GM18858 (cell line): ENCODE results near the gene PSMD1.
A peak's percentile ranks its signal among the peaks of the same experiment; 100 is the strongest.
"Not testable (repeated sequence)": the region's sequence is repeated elsewhere in the genome, so short reads cannot be mapped to it uniquely, and the experiment has no call there.

ENCODE experiments used
- ATAC-seq: cut with Tn5 transposase; IDR thresholded peaks from one replicate; pipeline ENCODE4 v1.9.1; 2021; ENCODE audit not compliant: unreplicated experiment

Gene PSMD1

DNA sequence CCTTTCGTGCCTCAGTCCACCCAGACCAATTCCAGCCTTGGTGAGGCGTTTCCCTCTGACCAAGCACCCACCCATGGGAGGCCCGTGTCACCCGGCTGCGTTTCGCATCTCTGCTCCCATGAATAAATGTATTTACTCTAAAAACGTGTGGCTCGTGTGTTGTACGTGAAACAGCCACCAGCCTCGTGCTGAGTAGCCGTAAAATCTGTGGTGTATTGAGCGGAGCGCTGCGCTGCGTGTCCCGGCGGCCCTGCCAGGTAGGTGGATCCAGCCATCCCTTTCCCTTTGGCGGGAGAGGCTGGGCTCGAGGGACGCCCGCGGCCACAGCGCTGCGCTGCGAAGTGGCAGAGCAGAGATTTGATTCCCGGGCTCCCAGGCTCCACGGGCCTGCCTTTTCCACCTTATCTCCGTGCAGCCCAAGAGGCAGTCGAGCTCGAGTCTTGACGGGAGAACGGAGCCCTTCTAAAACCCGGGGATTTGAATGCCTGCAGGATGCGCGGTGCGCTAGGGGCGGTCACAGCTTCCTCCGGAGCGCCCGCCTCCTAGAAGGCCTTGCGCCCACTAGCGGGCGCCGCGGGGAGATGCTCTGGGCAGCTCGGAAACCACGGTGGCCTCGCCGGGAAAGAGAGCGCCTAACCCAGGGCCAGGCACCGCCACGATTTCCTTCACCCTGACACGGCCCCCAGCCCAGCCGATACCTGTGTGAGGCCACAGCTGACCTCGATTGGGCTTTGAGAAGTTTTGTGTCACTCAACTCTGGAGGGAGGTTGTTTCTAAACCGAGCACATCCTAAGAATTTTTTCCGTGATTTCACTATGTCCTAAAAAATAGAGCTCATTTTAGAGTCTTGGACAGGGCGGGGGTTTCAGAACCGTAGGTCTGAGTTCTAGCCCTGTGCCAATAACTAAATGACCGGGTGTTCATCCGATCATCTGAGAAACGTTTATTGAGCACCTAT lies 3.9 kb upstream of the PSMD1 start:
- ATAC-seq = peak; percentile 57

DNA sequence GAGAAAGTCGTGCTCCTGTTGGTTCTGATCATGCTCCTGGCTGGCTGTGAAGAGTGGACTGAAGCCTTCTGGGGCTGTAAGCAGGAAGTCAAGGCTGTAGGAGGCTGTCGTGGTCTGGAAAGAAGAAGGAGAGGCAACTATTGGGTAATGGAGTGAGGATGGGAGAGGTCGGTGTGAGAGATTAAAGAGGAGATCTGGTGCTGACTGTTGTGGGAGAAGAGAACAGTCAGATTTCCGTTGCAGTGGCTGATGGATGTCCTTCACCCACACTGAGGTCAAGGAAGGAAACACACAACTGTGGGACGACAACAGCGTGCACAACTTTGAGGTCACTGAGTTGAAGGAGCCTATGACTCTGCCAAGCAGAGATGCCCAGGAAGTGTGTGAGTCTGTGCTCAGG lies 2.8 kb upstream of the PSMD1 start:
- no peak for ATAC-seq

DNA sequence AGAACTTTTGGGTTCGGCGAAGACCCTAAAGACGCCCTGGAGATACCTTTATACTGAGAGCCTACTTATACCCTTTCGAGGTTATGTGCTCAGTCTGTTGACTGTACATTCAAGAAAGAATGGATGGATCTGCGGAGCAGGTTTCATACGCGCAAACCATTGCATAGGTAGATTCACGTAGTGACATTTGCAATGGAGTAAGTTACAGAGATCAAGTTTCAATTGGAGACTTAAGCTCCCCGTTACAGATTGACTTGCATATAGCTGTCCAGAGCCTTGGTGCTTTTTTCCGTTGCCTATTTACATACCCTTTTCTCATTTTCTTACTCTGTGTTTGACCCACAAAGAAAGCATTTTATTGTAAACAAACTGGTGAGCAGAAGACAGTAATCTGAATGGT lies 923 bp downstream of the PSMD1 start:
- ATAC-seq = no peak

DNA sequence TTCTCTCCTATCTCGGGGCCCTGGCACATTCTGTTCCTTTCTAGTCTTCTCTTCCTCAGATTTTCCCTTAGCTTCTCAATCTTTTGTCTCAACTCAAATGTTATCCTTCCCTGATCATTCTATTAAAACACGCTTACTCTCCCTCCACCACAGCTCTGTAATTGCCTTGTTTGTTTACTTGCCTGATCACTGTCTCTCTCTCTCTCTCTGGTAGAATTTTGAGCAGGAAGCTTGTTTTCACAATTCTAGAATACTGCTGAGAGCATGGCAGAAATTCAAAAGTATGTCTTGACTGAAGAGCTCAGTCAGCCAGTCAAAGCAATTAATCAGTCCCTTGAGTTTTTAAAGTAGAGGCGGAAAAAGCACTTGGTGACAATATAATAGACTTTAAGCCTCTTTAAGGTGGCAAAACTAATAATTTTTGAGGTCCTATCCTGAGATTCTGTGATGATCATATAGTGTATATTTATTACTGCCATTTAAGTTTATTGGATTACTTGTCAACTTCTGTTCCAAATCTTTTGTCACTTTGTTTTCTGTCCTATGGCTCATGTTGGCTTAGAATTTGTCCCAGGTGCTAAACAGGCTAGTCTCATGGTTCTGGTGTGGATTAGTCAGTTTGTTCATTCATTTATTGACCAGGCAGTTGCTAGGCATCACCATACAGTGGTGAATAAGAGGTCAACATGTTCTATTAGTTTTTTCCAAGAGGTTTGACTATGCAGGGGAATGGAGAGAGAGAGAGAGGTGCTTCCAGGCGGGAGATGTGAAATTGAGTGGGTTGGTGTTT lies 2.3 kb downstream of the PSMD1 start:
- no peak for ATAC-seq

- no peak for ATAC-seq
These were observed 3.1 kb downstream of the PSMD1 start for GRCh38 chr2:231059756-231060155.

- ATAC-seq = no peak
These were observed 6.1 kb downstream of the PSMD1 start for GRCh38 chr2:231062776-231063175.

- ATAC-seq = no peak
These were observed 6.7 kb downstream of the PSMD1 start for GRCh38 chr2:231063347-231063746.

DNA sequence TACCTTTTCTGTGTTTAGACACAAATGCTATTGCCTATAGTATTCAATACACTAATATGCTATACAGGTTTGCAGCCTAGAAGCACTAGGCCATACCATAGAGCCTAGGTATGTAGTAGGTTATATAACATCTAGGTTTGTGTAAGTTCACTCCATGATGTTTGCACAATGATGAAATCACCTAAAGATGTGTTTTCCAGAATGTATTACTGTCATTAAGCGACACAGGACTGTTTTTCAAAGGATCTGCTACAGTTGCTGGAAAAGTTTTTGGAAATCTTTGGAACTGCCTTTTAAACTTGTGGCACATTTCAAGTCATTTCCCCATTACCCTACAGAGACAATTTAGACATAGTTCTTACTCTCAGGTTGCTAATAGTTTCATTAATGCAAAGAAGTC lies 9.3 kb downstream of the PSMD1 start:
- no peak for ATAC-seq

GRCh38 chr2:231067531-231067930 lies 10.9 kb downstream of the PSMD1 start:
- not testable (repeated sequence) for ATAC-seq

DNA sequence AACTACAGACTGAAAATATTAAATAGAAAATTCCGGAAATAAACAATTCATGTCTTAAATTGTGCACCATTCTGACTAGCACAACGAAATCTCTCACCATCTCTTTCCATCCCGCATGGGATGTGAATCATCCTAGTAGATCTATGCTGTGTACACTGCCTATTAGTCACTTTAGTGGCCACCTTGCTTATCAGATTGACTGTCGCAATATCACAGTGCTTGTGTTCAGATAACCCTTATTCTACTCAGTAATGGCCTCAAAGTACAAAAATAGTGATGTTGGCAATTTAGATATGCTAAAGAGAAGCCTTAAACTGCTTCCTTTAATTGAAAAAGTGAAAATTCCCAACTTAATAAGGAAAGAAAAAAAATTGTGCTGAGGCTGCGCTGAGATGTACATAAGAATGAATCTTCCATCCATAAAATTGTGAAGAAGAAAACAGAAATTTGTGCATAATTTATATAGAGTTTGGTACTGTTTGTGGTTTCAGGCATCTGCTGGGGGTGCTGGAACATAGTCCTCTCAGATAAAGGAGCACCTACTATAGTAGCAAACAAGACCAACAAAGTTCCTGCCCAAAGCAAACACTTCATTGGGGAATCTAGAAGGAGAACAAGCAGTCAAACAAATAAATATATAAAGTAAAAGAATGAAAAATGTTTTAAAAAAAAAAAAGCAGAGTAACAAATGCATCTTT lies 12.0 kb downstream of the PSMD1 start:
- no peak for ATAC-seq

- ATAC-seq = no peak
These were observed 12.8 kb downstream of the PSMD1 start for GRCh38 chr2:231069379-231070054.

GRCh38 chr2:231084565-231084964 lies 27.9 kb downstream of the PSMD1 start:
- ATAC-seq = no peak

GRCh38 chr2:231088754-231089153 lies 32.1 kb downstream of the PSMD1 start:
- no peak for ATAC-seq

- ATAC-seq = no peak
These were observed 37.3 kb downstream of the PSMD1 start for GRCh38 chr2:231093933-231094332.

GRCh38 chr2:231094736-231095346 lies 38.2 kb downstream of the PSMD1 start:
- no peak for ATAC-seq

DNA sequence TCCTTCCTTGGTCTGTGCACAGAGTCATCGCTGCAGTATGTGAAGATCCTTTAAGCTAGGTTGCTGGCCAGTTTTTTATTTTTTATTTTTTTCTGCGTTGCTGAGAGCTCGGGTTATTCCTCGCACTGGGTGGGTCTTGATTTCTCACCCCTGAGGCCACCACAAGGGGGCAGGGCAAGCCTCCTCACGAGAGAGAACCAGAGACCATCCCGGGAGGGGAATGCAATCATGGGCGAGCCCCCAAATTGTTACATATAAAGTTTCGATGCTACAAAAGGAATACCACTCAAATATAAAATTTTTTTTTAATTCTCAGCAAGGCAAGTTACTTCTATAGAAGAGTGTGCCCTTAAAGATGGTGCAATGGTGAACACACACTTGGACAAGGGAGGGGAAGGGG lies 43.3 kb downstream of the PSMD1 start:
- no peak for ATAC-seq

DNA sequence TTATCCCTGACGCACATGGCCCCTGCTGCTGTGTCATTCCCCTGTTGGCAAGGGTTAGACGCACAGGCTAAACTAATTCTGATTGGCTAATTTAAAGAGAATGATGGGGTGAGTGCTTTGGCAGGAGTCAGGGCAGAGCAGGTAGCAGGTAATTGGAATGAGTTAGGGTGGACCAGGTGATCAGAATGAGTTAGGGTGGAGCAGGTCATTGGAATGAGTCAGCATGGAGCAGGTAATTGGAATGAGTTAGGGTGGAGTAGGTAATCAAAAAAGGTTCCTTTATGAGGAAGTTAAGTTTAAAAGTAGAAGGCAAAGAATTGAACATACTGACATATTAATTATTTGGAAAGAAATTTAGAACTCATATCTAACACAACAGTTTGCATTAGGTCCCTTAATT lies 43.7 kb downstream of the PSMD1 start:
- ATAC-seq = not testable (repeated sequence)

DNA sequence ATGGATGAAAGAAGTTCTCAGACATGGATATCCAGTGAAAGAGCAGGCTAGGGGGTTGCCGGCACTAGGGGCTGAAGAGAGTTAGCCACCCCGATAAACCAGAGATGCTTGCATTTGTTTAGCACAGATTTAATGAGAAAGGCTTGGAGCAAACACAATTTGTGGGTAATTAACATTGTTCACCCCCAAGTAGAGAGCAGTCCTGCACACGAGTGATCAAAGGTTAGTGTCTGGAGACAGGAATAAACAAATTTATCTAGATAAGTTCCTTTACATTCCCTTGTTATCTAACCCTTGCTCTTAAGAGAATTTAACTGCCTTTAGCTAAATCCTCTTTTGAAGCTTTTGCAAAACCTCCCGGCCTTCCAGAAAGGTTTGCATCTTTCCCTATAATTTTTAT lies 44.3 kb downstream of the PSMD1 start:
- ATAC-seq = no peak

- ATAC-seq = no peak
These were observed 46.1 kb downstream of the PSMD1 start for GRCh38 chr2:231102772-231103171.

DNA sequence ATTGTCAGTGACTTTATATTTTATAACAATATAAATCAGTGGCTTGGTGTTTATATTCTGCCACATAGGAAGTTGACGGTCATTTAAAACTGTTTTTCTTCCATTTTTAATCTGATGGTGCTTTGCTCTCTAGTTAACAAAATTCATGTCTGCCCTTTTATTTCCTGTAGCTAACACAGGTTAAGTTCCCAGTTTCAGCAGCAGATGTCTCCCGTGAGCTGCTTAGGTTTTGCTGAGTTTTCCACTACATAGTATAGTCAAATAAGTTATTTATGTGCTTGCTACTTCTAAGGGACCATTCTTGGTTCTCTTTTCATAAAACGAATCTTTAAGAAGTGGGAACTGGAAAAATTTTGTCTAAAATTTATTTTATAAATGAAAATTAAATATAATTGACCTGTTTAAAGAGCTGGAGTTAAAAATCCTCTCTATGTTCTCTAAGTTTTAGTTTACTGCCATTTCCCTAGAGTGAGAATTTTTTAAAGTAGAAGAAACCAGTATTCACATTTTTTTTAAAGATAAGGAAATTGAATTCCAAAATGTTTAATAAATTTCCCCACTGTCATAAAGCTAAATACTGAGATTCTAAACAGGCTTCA lies 47.5 kb downstream of the PSMD1 start:
- ATAC-seq = peak; percentile 74
